ENCODE results near the gene ARPC4.

ARPC4 gene

GRCh38 chr3:9795207-9795606 is 2.3 kb downstream of the ARPC4 start:
- no peak overlapping the region for H3K9ac ChIP-seq (ENCODE audit: low read length)
- H3K27me3 ChIP-seq (replicated peaks; ENCODE audit: control insufficient read depth, insufficient read depth, low read length), result no peaks in the 10 kb centered on the region
- no peaks in the 10 kb centered on the region for H3K9me3 ChIP-seq (ENCODE audit: control insufficient read depth, low read length)
- peaks cover 37% of the 10 kb centered on the region for H3K36me3 ChIP-seq (ENCODE audit: control insufficient read depth, insufficient read depth, low read length, severe bottlenecking)
- no peak overlapping the region for H3K4me3 ChIP-seq (ENCODE audit: low read length)
- H3K4me1 ChIP-seq (ENCODE audit: control insufficient read depth, insufficient read depth, low read length), result peaks cover 14% of the 10 kb centered on the region
- no peak for DNase-seq (ENCODE audit: low read depth)

GRCh38 chr3:9797196-9797945 is 4.5 kb downstream of the ARPC4 start:
- H3K9ac ChIP-seq (ENCODE audit: low read length), result no peak overlapping the region
- no peak for DNase-seq (ENCODE audit: low read depth)
- H3K36me3 ChIP-seq (ENCODE audit: control insufficient read depth, insufficient read depth, low read length, severe bottlenecking), result peaks cover 55% of the 10 kb centered on the region
- H3K4me1 ChIP-seq (ENCODE audit: control insufficient read depth, insufficient read depth, low read length), result peaks cover 6% of the 10 kb centered on the region
- no peaks in the 10 kb centered on the region for H3K9me3 ChIP-seq (ENCODE audit: control insufficient read depth, low read length)
- H3K4me3 ChIP-seq (ENCODE audit: low read length), result no peak overlapping the region
- no peaks in the 10 kb centered on the region for H3K27me3 ChIP-seq (replicated peaks; ENCODE audit: control insufficient read depth, insufficient read depth, low read length)

DNA sequence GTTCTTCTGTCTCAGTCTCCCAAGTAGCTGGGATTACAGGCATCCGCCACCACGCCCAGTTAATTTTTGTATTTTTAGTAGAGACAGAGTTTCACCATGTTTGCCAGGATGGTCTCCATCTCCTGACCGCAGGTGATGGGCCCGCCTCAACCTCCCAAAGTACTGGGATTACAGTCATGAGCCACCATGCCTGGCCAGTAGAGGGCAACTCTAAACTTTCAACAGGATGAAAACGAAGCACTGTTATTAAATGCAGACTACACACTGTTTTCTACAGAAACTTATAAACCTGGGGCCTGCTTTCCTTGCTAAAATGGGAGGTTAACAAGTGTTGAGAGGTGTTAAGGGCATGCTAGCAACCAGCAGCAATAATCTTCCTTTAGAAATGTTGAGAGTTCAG is 7.6 kb downstream of the ARPC4 start:
- H3K4me1 ChIP-seq (ENCODE audit: control insufficient read depth, insufficient read depth, low read length), result no peaks in the 10 kb centered on the region
- H3K36me3 ChIP-seq (ENCODE audit: control insufficient read depth, insufficient read depth, low read length, severe bottlenecking), result peaks cover 81% of the 10 kb centered on the region
- H3K9ac ChIP-seq (ENCODE audit: low read length), result no peak overlapping the region
- H3K27me3 ChIP-seq (replicated peaks; ENCODE audit: control insufficient read depth, insufficient read depth, low read length), result no peaks in the 10 kb centered on the region
- DNase-seq (ENCODE audit: low read depth), result no peak
- no peak overlapping the region for H3K4me3 ChIP-seq (ENCODE audit: low read length)
- H3K9me3 ChIP-seq (ENCODE audit: control insufficient read depth, low read length), result no peaks in the 10 kb centered on the region

GRCh38 chr3:9803494-9803893 is 10.6 kb downstream of the ARPC4 start:
- H3K9me3 ChIP-seq (ENCODE audit: control insufficient read depth, low read length), result no peaks in the 10 kb centered on the region

DNA sequence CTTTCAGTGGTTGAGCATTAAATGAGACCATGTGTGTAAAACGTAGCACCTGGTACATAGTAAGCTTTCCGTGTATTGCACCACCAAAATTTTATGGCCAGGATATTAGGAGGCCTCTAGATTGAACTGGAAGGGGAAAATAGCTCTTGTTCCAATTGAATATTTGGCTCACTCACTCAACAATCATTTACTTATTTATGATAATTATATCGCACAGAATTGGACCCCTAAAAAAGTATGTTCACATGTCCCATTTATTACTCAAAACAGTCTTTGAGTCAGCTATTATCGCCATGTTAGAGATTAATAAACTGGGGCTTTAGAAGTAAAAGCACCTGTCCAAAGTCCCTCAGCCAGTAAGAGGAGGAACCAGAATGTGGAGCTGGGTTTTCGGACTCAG is 12.1 kb downstream of the ARPC4 start:
- no peaks in the 10 kb centered on the region for H3K27me3 ChIP-seq (replicated peaks; ENCODE audit: control insufficient read depth, insufficient read depth, low read length)
- no peak for DNase-seq (ENCODE audit: low read depth)
- H3K4me1 ChIP-seq (ENCODE audit: control insufficient read depth, insufficient read depth, low read length), result peaks cover 7% of the 10 kb centered on the region
- H3K9ac ChIP-seq (ENCODE audit: low read length), result no peak overlapping the region
- H3K9me3 ChIP-seq (ENCODE audit: control insufficient read depth, low read length), result no peaks in the 10 kb centered on the region
- peaks cover 71% of the 10 kb centered on the region for H3K36me3 ChIP-seq (ENCODE audit: control insufficient read depth, insufficient read depth, low read length, severe bottlenecking)
- H3K4me3 ChIP-seq (ENCODE audit: low read length), result no peak overlapping the region

More at GRCh38 chr3:9803494-9803893, 10.6 kb downstream of the ARPC4 start:
- H3K4me1 ChIP-seq (ENCODE audit: control insufficient read depth, insufficient read depth, low read length), result no peaks in the 10 kb centered on the region
- no peak for DNase-seq (ENCODE audit: low read depth)
- H3K4me3 ChIP-seq (ENCODE audit: low read length), result no peak overlapping the region
- peaks cover 86% of the 10 kb centered on the region for H3K36me3 ChIP-seq (ENCODE audit: control insufficient read depth, insufficient read depth, low read length, severe bottlenecking)
- H3K27me3 ChIP-seq (replicated peaks; ENCODE audit: control insufficient read depth, insufficient read depth, low read length), result no peaks in the 10 kb centered on the region
- H3K9ac ChIP-seq (ENCODE audit: low read length), result peak overlapping the region; percentile 10

GRCh38 chr3:9806137-9806536 is 13.3 kb downstream of the ARPC4 start:
- no peak for DNase-seq (ENCODE audit: low read depth)
- no peak overlapping the region for H3K4me3 ChIP-seq (ENCODE audit: low read length)
- no peaks in the 10 kb centered on the region for H3K27me3 ChIP-seq (replicated peaks; ENCODE audit: control insufficient read depth, insufficient read depth, low read length)
- no peaks in the 10 kb centered on the region for H3K9me3 ChIP-seq (ENCODE audit: control insufficient read depth, low read length)
- peaks cover 60% of the 10 kb centered on the region for H3K36me3 ChIP-seq (ENCODE audit: control insufficient read depth, insufficient read depth, low read length, severe bottlenecking)
- no peak overlapping the region for H3K9ac ChIP-seq (ENCODE audit: low read length)
- peaks cover 14% of the 10 kb centered on the region for H3K4me1 ChIP-seq (ENCODE audit: control insufficient read depth, insufficient read depth, low read length)

DNA sequence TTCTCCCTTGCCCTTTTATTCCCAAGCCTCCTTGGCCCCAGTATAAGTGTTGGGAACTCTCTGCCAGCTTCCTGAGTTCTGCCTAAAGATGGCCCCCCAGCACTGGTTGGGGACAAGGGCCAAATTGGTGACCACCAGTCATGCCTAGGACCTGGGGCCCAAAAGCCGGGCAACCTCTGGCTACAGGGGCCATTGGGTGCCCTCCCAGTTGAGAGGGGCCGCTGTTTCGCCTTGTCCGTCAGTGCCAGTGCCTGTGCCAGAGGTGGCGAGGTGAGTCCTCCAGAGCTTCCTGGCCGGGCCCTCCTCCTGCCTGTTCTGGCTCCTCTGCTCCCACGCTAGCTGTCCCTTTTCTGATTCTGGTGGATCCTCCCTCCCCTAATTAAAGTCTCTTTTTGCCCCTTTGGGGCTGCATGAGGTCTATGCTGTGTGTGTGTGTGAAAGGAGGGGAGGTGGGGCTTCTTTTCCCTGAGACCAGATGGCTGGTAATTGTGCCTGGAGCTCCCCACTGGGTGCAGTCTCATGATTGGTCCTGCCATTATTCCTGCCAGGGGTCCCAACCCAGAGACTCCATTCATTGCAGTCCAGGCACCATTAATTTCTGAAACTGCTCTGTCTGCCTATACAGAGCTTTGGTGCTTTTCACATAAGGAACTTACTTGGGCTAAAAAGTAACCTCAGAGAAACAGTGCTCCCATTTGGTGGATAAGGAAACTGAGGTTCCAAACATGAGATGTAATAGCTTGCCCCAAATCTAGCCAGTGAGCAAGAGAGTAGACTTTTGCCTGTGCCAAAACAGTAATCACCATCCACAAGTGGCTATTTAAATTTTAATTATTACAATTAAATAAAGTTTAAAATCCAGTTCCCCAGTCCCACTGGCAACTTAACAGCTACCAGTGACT is 14.1 kb downstream of the ARPC4 start:
- H3K9me3 ChIP-seq (ENCODE audit: control insufficient read depth, low read length), result no peaks in the 10 kb centered on the region
- peaks cover 52% of the 10 kb centered on the region for H3K36me3 ChIP-seq (ENCODE audit: control insufficient read depth, insufficient read depth, low read length, severe bottlenecking)

DNA sequence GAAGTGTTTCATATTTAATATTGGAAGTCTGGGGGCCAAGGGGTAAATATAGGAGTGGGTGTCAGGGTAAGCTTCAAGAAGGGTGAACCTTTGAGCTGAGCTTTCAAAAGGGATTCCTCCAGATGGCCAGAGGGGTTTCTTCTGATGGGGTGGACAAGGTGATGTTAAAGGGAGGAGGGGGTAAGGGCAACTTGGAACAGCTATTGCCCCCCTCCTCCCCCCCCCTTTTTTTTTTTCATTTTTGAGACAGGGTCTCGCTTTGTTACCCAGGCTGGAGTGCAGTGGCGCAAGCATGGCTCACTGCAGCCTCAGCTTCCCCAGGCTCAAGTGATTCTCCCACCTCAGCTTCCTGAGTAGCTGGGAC is 15.1 kb downstream of the ARPC4 start:
- Histone ChIP-seq H3K9ac (ENCODE audit: low read length) (peak overlapping the region; percentile 1), H3K9me3 (ENCODE audit: control insufficient read depth, low read length) (no peaks in the 10 kb centered on the region), H3K36me3 (ENCODE audit: control insufficient read depth, insufficient read depth, low read length, severe bottlenecking) (peaks cover 48% of the 10 kb centered on the region), H3K4me1 (ENCODE audit: control insufficient read depth, insufficient read depth, low read length) (peaks cover 15% of the 10 kb centered on the region), H3K4me3 (ENCODE audit: low read length) (no peak overlapping the region), H3K27me3 (replicated peaks; ENCODE audit: control insufficient read depth, insufficient read depth, low read length) (no peaks in the 10 kb centered on the region)
- no peak for DNase-seq (ENCODE audit: low read depth)

More for the DNA sequence above, 14.1 kb downstream of the ARPC4 start:
- Histone ChIP-seq H3K9ac (ENCODE audit: low read length) (no peak overlapping the region), H3K4me3 (ENCODE audit: low read length) (no peak overlapping the region), H3K4me1 (ENCODE audit: control insufficient read depth, insufficient read depth, low read length) (peaks cover 15% of the 10 kb centered on the region), H3K27me3 (replicated peaks; ENCODE audit: control insufficient read depth, insufficient read depth, low read length) (no peaks in the 10 kb centered on the region)
- DNase-seq (ENCODE audit: low read depth), result no peak

DNA sequence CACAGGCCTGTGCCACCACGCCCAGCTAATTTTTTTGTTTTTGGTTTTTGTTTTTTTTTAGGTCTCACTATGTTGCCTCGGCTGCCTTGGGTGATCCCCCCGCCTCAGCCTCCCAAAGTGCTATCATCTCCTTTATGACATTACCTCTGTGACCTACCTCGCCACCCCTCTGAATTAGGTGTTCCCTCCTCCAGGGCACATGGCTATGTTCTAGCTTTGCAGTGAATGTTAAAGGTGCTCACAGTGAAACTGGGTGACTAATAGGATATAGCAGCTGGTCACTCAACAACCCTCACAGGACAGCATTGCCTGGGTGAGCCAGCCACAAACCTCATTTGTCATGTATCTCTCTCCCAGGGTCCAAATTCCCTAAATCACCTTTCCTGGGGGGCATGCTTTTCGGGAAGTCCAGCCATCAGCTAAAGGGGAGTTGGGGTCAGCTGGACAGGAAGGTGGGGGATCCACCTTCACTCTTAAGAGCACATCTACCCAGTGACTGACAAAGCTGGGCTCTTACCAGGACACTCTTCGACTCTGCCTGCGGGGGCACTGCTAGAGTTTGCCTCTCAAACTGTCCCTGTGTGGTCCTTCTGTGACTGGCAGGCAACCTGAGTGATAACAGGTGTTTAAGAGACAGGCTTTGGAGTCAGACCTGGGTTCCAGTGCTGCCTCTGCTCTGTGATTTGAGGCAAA is 15.6 kb downstream of the ARPC4 start:
- Histone ChIP-seq H3K9me3 (ENCODE audit: control insufficient read depth, low read length) (no peaks in the 10 kb centered on the region), H3K4me1 (ENCODE audit: control insufficient read depth, insufficient read depth, low read length) (peaks cover 15% of the 10 kb centered on the region), H3K36me3 (ENCODE audit: control insufficient read depth, insufficient read depth, low read length, severe bottlenecking) (peaks cover 48% of the 10 kb centered on the region), H3K4me3 (ENCODE audit: low read length) (no peak overlapping the region), H3K9ac (ENCODE audit: low read length) (peak overlapping the region; percentile 1), H3K27me3 (replicated peaks; ENCODE audit: control insufficient read depth, insufficient read depth, low read length) (no peaks in the 10 kb centered on the region)
- peak; percentile 53 for DNase-seq (ENCODE audit: low read depth)

GRCh38 chr3:9809239-9809614 is 16.3 kb downstream of the ARPC4 start:
- no peaks in the 10 kb centered on the region for H3K9me3 ChIP-seq (ENCODE audit: control insufficient read depth, low read length)
- peaks cover 15% of the 10 kb centered on the region for H3K4me1 ChIP-seq (ENCODE audit: control insufficient read depth, insufficient read depth, low read length)
- no peak for DNase-seq (ENCODE audit: low read depth)
- H3K4me3 ChIP-seq (ENCODE audit: low read length), result peak overlapping the region; percentile 74
- H3K27me3 ChIP-seq (replicated peaks; ENCODE audit: control insufficient read depth, insufficient read depth, low read length), result no peaks in the 10 kb centered on the region
- peak overlapping the region; percentile 85 for H3K9ac ChIP-seq (ENCODE audit: low read length)
- peaks cover 45% of the 10 kb centered on the region for H3K36me3 ChIP-seq (ENCODE audit: control insufficient read depth, insufficient read depth, low read length, severe bottlenecking)

Data from adipocyte (in vitro differentiated cells).